BLaER1 treated with 17β-estradiol and CSF1 and Interleukin-3, amounts not matched to agents 10 nM and 100 nM (cell line): Measurements from ENCODE around the gene ASB2.

ENCODE experiments used
- H3K27ac ChIP-seq, 11 experiments: shearing (Covaris generic); formaldehyde crosslinking; 2 replicates each; pipeline ENCODE4 v1.8.1; 2022
- H3K27me3 ChIP-seq, 11 experiments: shearing (Covaris generic); formaldehyde crosslinking; 2 replicates each; pipeline ENCODE4 v1.8.1; 2022
- H3K36me3 ChIP-seq, 11 experiments: shearing (Covaris generic); formaldehyde crosslinking; 2 replicates each; pipeline ENCODE4 v1.8.1; 2022
- H3K4me1 ChIP-seq, 10 experiments: shearing (Covaris generic); formaldehyde crosslinking; 2 replicates each; pipeline ENCODE4 v1.8.1; 2022
- H3K4me2 ChIP-seq, 11 experiments: shearing (Covaris generic); formaldehyde crosslinking; 2 replicates each; pipeline ENCODE4 v1.8.1; 2022
- H3K4me3 ChIP-seq, 10 experiments: shearing (Covaris generic); formaldehyde crosslinking; 2 replicates each; pipeline ENCODE4 v1.8.1; 2022
- H3K9ac ChIP-seq, 11 experiments: shearing (Covaris generic); formaldehyde crosslinking; 2 replicates each; pipeline ENCODE4 v1.8.1; 2022
- H3K9me3 ChIP-seq, 11 experiments: shearing (Covaris generic); formaldehyde crosslinking; replicated peaks in 1 of 11; 2 replicates each; pipeline ENCODE4 v1.8.1; 2022
- H4K20me1 ChIP-seq, 11 experiments: shearing (Covaris generic); formaldehyde crosslinking; 2 replicates each; pipeline ENCODE4 v1.8.1; 2022
- Cebpa-rat ChIP-seq, 11 experiments: shearing (Covaris generic); IDR thresholded peaks; 2 replicates each; pipeline ENCODE4 v1.8.1; 2022

ASB2 gene

GRCh38 chr14:93941293-93941910, 35.0 kb downstream of the ASB2 start:
- H3K9ac ChIP-seq = no peak overlapping the region
- peaks cover 0 to 12% (median 6%) of the 10 kb centered on the region in 10 experiments; a peak in 11 of 20 replicates for H3K4me1 ChIP-seq
- no peak overlapping the region for H3K4me3 ChIP-seq
- no peak overlapping the region for H3K27ac ChIP-seq
- 0 out of 22 replicates have a peak, but pooled peaks cover 0 to 6% (median 0%) of the 10 kb centered on the region in 11 experiments for H3K27me3 ChIP-seq
- TF ChIP-seq Cebpa-rat (IDR thresholded peaks at IDR 0.05) = no peak
- no peaks in the 10 kb centered on the region for H3K9me3 ChIP-seq
- no peak overlapping the region for H3K4me2 ChIP-seq
- no peaks in the 10 kb centered on the region for H3K36me3 ChIP-seq
- peaks cover 0 to 5% (median 0%) of the 10 kb centered on the region in 11 experiments; a peak in 3 of 22 replicates for H4K20me1 ChIP-seq

GRCh38 chr14:93940437-93940836, 35.9 kb downstream of the ASB2 start:
- peaks cover 0 to 5% (median 0%) of the 10 kb centered on the region in 11 experiments; a peak in 3 of 22 replicates for H4K20me1 ChIP-seq
- no peaks in the 10 kb centered on the region for H3K36me3 ChIP-seq
- H3K9me3 ChIP-seq = no peaks in the 10 kb centered on the region
- peaks cover 0 to 12% (median 6%) of the 10 kb centered on the region in 10 experiments; a peak in 11 of 20 replicates for H3K4me1 ChIP-seq
- H3K4me2 ChIP-seq = peak overlapping the region in 4 of 11 experiments; percentile 17 to 82 (median 46); a peak in 6 of 22 replicates
- no peak overlapping the region for H3K27ac ChIP-seq
- 0 out of 22 replicates have a peak, but pooled peaks cover 0 to 6% (median 0%) of the 10 kb centered on the region in 11 experiments for H3K27me3 ChIP-seq
- no peak overlapping the region for H3K9ac ChIP-seq
- no peak overlapping the region for H3K4me3 ChIP-seq
- no peak for TF ChIP-seq Cebpa-rat (IDR thresholded peaks at IDR 0.05)

GRCh38 chr14:93939304-93940229, 36.8 kb downstream of the ASB2 start:
- Histone ChIP-seq H3K9ac (no peak overlapping the region), H3K4me2 (peak overlapping the region in 9 of 11 experiments; percentile 17 to 82 (median 52); a peak in 16 of 22 replicates)

GRCh38 chr14:93938751-93939303, 37.5 kb downstream of the ASB2 start:
- Histone ChIP-seq H3K9me3 (no peaks in the 10 kb centered on the region), H3K4me3 (no peak overlapping the region), H3K9ac (no peak overlapping the region), H3K4me2 (peak overlapping the region in 1 of 11 experiments; percentile 68; a peak in 2 of 22 replicates), H3K4me1 (peaks cover 0 to 12% (median 6%) of the 10 kb centered on the region in 10 experiments; a peak in 11 of 20 replicates), H3K27me3 (0 out of 22 replicates have a peak, but pooled peaks cover 0 to 6% (median 0%) of the 10 kb centered on the region in 11 experiments), H4K20me1 (peaks cover 0 to 5% (median 0%) of the 10 kb centered on the region in 11 experiments; a peak in 3 of 22 replicates), H3K36me3 (no peaks in the 10 kb centered on the region), H3K27ac (no peak overlapping the region)
- TF ChIP-seq Cebpa-rat (IDR thresholded peaks at IDR 0.05) = no peak

More at GRCh38 chr14:93939304-93940229, 36.8 kb downstream of the ASB2 start:
- TF ChIP-seq Cebpa-rat (IDR thresholded peaks at IDR 0.05) = no peak
- Histone ChIP-seq H3K36me3 (no peaks in the 10 kb centered on the region), H3K4me3 (no peak overlapping the region), H3K4me1 (peaks cover 0 to 12% (median 6%) of the 10 kb centered on the region in 10 experiments; a peak in 11 of 20 replicates), H3K9me3 (no peaks in the 10 kb centered on the region), H3K27me3 (0 out of 22 replicates have a peak, but pooled peaks cover 0 to 6% (median 0%) of the 10 kb centered on the region in 11 experiments), H3K27ac (no peak overlapping the region), H4K20me1 (peaks cover 0 to 5% (median 0%) of the 10 kb centered on the region in 11 experiments; a peak in 3 of 22 replicates)

- no peaks in the 10 kb centered on the region for H3K9me3 ChIP-seq
- no peak for TF ChIP-seq Cebpa-rat (IDR thresholded peaks at IDR 0.05)
Observed at GRCh38 chr14:93937519-93937918, 38.9 kb downstream of the ASB2 start.

GRCh38 chr14:93936926-93937325, 39.4 kb downstream of the ASB2 start:
- Histone ChIP-seq H3K27me3 (0 out of 22 replicates have a peak, but pooled peaks cover 0 to 6% (median 0%) of the 10 kb centered on the region in 11 experiments), H3K27ac (no peak overlapping the region), H3K4me3 (no peak overlapping the region), H4K20me1 (peaks cover 0 to 5% (median 0%) of the 10 kb centered on the region in 11 experiments; a peak in 3 of 22 replicates), H3K4me2 (no peak overlapping the region), H3K4me1 (peaks cover 0 to 15% (median 10%) of the 10 kb centered on the region in 10 experiments; a peak in 12 of 20 replicates), H3K36me3 (no peaks in the 10 kb centered on the region), H3K9ac (no peak overlapping the region), H3K9me3 (no peaks in the 10 kb centered on the region)
- no peak for TF ChIP-seq Cebpa-rat (IDR thresholded peaks at IDR 0.05)

More at GRCh38 chr14:93937519-93937918, 38.9 kb downstream of the ASB2 start:
- peaks cover 0 to 12% (median 8%) of the 10 kb centered on the region in 10 experiments; a peak in 12 of 20 replicates for H3K4me1 ChIP-seq
- no peak overlapping the region for H3K4me3 ChIP-seq
- peaks cover 0 to 5% (median 0%) of the 10 kb centered on the region in 11 experiments; a peak in 3 of 22 replicates for H4K20me1 ChIP-seq
- no peaks in the 10 kb centered on the region for H3K36me3 ChIP-seq
- H3K27ac ChIP-seq = no peak overlapping the region
- 0 out of 22 replicates have a peak, but pooled peaks cover 0 to 6% (median 0%) of the 10 kb centered on the region in 11 experiments for H3K27me3 ChIP-seq
- H3K9ac ChIP-seq = no peak overlapping the region
- no peak overlapping the region for H3K4me2 ChIP-seq

GRCh38 chr14:93936245-93936644, 40.1 kb downstream of the ASB2 start:
- Histone ChIP-seq H3K9ac (no peak overlapping the region), H3K4me2 (no peak overlapping the region), H3K4me1 (peaks cover 0 to 16% (median 10%) of the 10 kb centered on the region in 10 experiments; a peak in 12 of 20 replicates), H3K9me3 (no peaks in the 10 kb centered on the region), H3K27me3 (0 out of 22 replicates have a peak, but pooled peaks cover 0 to 6% (median 0%) of the 10 kb centered on the region in 11 experiments), H3K36me3 (no peaks in the 10 kb centered on the region), H3K4me3 (no peak overlapping the region), H3K27ac (no peak overlapping the region), H4K20me1 (peaks cover 0 to 5% (median 0%) of the 10 kb centered on the region in 11 experiments; a peak in 3 of 22 replicates)
- no peak for TF ChIP-seq Cebpa-rat (IDR thresholded peaks at IDR 0.05)

- TF ChIP-seq Cebpa-rat (IDR thresholded peaks at IDR 0.05) = no peak
- Histone ChIP-seq H3K9me3 (no peaks in the 10 kb centered on the region), H3K27ac (no peak overlapping the region), H3K4me1 (peaks cover 0 to 14% (median 7%) of the 10 kb centered on the region in 10 experiments; a peak in 12 of 20 replicates), H3K4me2 (no peak overlapping the region), H3K27me3 (0 out of 22 replicates have a peak, but pooled peaks cover 0 to 6% (median 0%) of the 10 kb centered on the region in 11 experiments), H3K36me3 (no peaks in the 10 kb centered on the region), H4K20me1 (peaks cover 0 to 5% (median 0%) of the 10 kb centered on the region in 11 experiments; a peak in 3 of 22 replicates), H3K4me3 (no peak overlapping the region), H3K9ac (no peak overlapping the region)
Observed at GRCh38 chr14:93935213-93935612, 41.2 kb downstream of the ASB2 start.
